HUES64 (cell line): ENCODE data around the gene TBC1D2B.

Experiments
- H3K27ac ChIP-seq: 2 replicates; pipeline ENCODE4 v1.7.0; 2013; ENCODE audit warnings: low read depth, low read length, inconsistent platforms
- H3K27me3 ChIP-seq: 2 replicates; pipeline ENCODE4 v1.6.1; 2013; ENCODE audit warnings: mild to moderate bottlenecking, low read length; ENCODE audit not compliant: insufficient read depth
- H3K36me3 ChIP-seq: 2 replicates; pipeline ENCODE4 v1.6.1; 2013; ENCODE audit warnings: mild to moderate bottlenecking, low read length; ENCODE audit not compliant: insufficient read depth
- H3K4me1 ChIP-seq: 2 replicates; pipeline ENCODE4 v1.6.1; 2013; ENCODE audit warnings: mild to moderate bottlenecking, low read length, moderate library complexity; ENCODE audit not compliant: insufficient read depth
- H3K4me3 ChIP-seq: 2 replicates; pipeline ENCODE4 v1.5.1; 2013; ENCODE audit warnings: mild to moderate bottlenecking, low read length, moderate library complexity
- H3K9ac ChIP-seq: 2 replicates; pipeline ENCODE4 v1.6.1; 2013; ENCODE audit warnings: mild to moderate bottlenecking, low read depth, low read length
- H3K9me3 ChIP-seq: 2 replicates; pipeline ENCODE4 v1.6.1; 2013; ENCODE audit warnings: low read depth, low read length; ENCODE audit not compliant: insufficient read depth
- WGBS: fragments of 150-250, 120-280 bp; methylation state at CpG from one replicate; pipeline ENCODE4 v1.1.7; 2013; ENCODE audit warnings: missing lambda C conversion rate; 5-methylcytosine and 5-hydroxymethylcytosine counted together

TBC1D2B gene

GRCh38 chr15:78070049-78070700 lies 7.3 kb downstream of the TBC1D2B start:
- WGBS, result 91% methylated on average over 3 of the region's 4 CpGs
- H3K27me3 ChIP-seq, result no peaks in the 10 kb centered on the region
- H3K27ac ChIP-seq, result no peak overlapping the region
- no peak overlapping the region for H3K4me3 ChIP-seq
- no peaks in the 10 kb centered on the region for H3K36me3 ChIP-seq
- peaks cover 57% of the 10 kb centered on the region for H3K4me1 ChIP-seq
- no peaks in the 10 kb centered on the region for H3K9me3 ChIP-seq
- H3K9ac ChIP-seq, result no peak overlapping the region

GRCh38 chr15:78069462-78070029 lies 8.0 kb downstream of the TBC1D2B start:
- H3K27ac ChIP-seq, result no peak overlapping the region

GRCh38 chr15:78069052-78069414 lies 8.5 kb downstream of the TBC1D2B start:
- H3K27me3 ChIP-seq, result no peaks in the 10 kb centered on the region
- no peaks in the 10 kb centered on the region for H3K36me3 ChIP-seq
- peaks cover 59% of the 10 kb centered on the region for H3K4me1 ChIP-seq
- no peak overlapping the region for H3K4me3 ChIP-seq
- no peak overlapping the region for H3K27ac ChIP-seq
- no peak overlapping the region for H3K9ac ChIP-seq
- 85% methylated on average over 7 of the region's 7 CpGs for WGBS
- no peaks in the 10 kb centered on the region for H3K9me3 ChIP-seq

More at GRCh38 chr15:78069462-78070029, 8.0 kb downstream of the TBC1D2B start:
- Histone ChIP-seq H3K4me3 (no peak overlapping the region), H3K9me3 (no peaks in the 10 kb centered on the region), H3K9ac (no peak overlapping the region), H3K36me3 (no peaks in the 10 kb centered on the region), H3K4me1 (peaks cover 59% of the 10 kb centered on the region), H3K27me3 (no peaks in the 10 kb centered on the region)
- 90% methylated on average over 5 of the region's 5 CpGs for whole genome bisulfite sequencing

- Histone ChIP-seq H3K9ac (no peak overlapping the region), H3K4me1 (peaks cover 56% of the 10 kb centered on the region)
Measured at GRCh38 chr15:78067328-78068228, 9.9 kb downstream of the TBC1D2B start.

GRCh38 chr15:78065973-78066946 lies 11.3 kb downstream of the TBC1D2B start:
- H3K4me3 ChIP-seq, result no peak overlapping the region
- no peak overlapping the region for H3K27ac ChIP-seq
- H3K9me3 ChIP-seq, result no peaks in the 10 kb centered on the region
- H3K4me1 ChIP-seq, result peaks cover 52% of the 10 kb centered on the region
- no peaks in the 10 kb centered on the region for H3K27me3 ChIP-seq
- WGBS, result 74% methylated on average over 6 of the region's 7 CpGs
- no peak overlapping the region for H3K9ac ChIP-seq
- H3K36me3 ChIP-seq, result no peaks in the 10 kb centered on the region

More at GRCh38 chr15:78067328-78068228, 9.9 kb downstream of the TBC1D2B start:
- Histone ChIP-seq H3K9me3 (no peaks in the 10 kb centered on the region), H3K27ac (no peak overlapping the region), H3K36me3 (no peaks in the 10 kb centered on the region), H3K27me3 (no peaks in the 10 kb centered on the region), H3K4me3 (no peak overlapping the region)
- WGBS, result 82% methylated on average over 1 of the region's 1 CpG

- H3K4me1 ChIP-seq, result peaks cover 51% of the 10 kb centered on the region
- no peaks in the 10 kb centered on the region for H3K9me3 ChIP-seq
- no peak overlapping the region for H3K9ac ChIP-seq
- H3K27ac ChIP-seq, result no peak overlapping the region
- H3K4me3 ChIP-seq, result no peak overlapping the region
- H3K36me3 ChIP-seq, result no peaks in the 10 kb centered on the region
- H3K27me3 ChIP-seq, result no peaks in the 10 kb centered on the region
- 83% methylated on average over 5 of the region's 5 CpGs for WGBS
Measured at GRCh38 chr15:78065284-78065872, 12.1 kb downstream of the TBC1D2B start.

GRCh38 chr15:78064544-78064943 lies 13.0 kb downstream of the TBC1D2B start:
- no peak overlapping the region for H3K9ac ChIP-seq
- no peaks in the 10 kb centered on the region for H3K9me3 ChIP-seq
- 93% methylated on average over 2 of the region's 2 CpGs for WGBS
- H3K27me3 ChIP-seq, result no peaks in the 10 kb centered on the region
- H3K36me3 ChIP-seq, result no peaks in the 10 kb centered on the region
- no peak overlapping the region for H3K27ac ChIP-seq
- H3K4me1 ChIP-seq, result peaks cover 43% of the 10 kb centered on the region
- no peak overlapping the region for H3K4me3 ChIP-seq

- peaks cover 38% of the 10 kb centered on the region for H3K4me1 ChIP-seq
- H3K36me3 ChIP-seq, result no peaks in the 10 kb centered on the region
- no peak overlapping the region for H3K9ac ChIP-seq
- H3K27ac ChIP-seq, result no peak overlapping the region
- H3K9me3 ChIP-seq, result no peaks in the 10 kb centered on the region
- H3K27me3 ChIP-seq, result no peaks in the 10 kb centered on the region
- 95% methylated on average over 4 of the region's 5 CpGs for WGBS
- no peak overlapping the region for H3K4me3 ChIP-seq
Measured at GRCh38 chr15:78063970-78064385, 13.5 kb downstream of the TBC1D2B start.

GRCh38 chr15:78063217-78063616 lies 14.3 kb downstream of the TBC1D2B start:
- Histone ChIP-seq H3K9ac (no peak overlapping the region), H3K27ac (no peak overlapping the region), H3K27me3 (no peaks in the 10 kb centered on the region), H3K4me3 (no peak overlapping the region), H3K4me1 (peaks cover 31% of the 10 kb centered on the region), H3K36me3 (no peaks in the 10 kb centered on the region), H3K9me3 (no peaks in the 10 kb centered on the region)

GRCh38 chr15:78061963-78062427 lies 15.5 kb downstream of the TBC1D2B start:
- Histone ChIP-seq H3K4me3 (no peak overlapping the region), H3K27ac (no peak overlapping the region)

More at GRCh38 chr15:78061963-78062427, 15.5 kb downstream of the TBC1D2B start:
- Histone ChIP-seq H3K27me3 (no peaks in the 10 kb centered on the region), H3K9ac (no peak overlapping the region), H3K4me1 (peaks cover 29% of the 10 kb centered on the region), H3K36me3 (no peaks in the 10 kb centered on the region), H3K9me3 (no peaks in the 10 kb centered on the region)
- WGBS, result 47% methylated on average over 6 of the region's 6 CpGs
